Measurements from ENCODE around the gene POLR3GL.
A peak's percentile ranks its signal among the peaks of the same experiment; 100 is the strongest.

Gene POLR3GL

GRCh38 chr1:145993618-145994390 lies 29.3 kb downstream of the POLR3GL start:
- peak in 1 of 2 experiments; percentile 15 for DNase-seq

GRCh38 chr1:145994391-145995120 lies 30.1 kb downstream of the POLR3GL start:
- peak; percentile 63 to 67 for DNase-seq

DNA sequence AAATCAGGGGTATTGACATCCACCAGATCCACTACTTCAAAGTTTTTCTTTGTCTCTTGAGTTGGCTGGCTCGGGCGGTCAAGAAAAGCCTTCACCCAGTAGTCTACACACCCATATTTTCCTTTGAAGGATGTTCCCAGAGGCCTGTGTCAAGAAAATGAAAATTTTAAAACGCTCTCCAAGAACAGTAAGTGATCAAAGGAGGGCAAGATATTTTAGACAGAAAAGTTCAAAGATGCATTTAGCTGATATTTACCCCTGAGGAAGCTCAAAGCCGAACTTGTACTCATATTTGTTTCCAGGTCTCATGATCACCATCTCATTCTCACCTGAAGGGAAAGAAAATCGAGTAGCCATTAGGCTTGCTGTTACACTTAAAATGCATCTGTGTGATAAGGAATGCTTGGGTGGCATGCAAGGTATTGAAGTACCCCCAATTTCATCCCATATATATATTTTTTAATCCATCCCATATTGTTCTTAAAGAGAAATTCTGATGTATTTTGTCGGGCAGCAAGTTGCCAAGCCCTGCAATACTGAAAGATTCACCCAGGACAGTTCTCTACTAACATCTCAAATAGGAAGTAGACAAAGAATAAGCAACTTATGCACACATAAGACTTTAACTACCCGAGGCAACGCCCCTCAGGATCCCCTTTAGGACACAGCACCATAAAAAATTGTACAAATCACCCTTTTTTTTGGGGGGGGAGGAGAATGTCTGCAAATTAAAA lies 30.8 kb downstream of the POLR3GL start:
- DNase-seq, result peak in 1 of 2 experiments; percentile 16

- DNase-seq, result peak in 1 of 2 experiments; percentile 46
These were observed 31.5 kb downstream of the POLR3GL start for GRCh38 chr1:145995964-145996432.

GRCh38 chr1:145996433-145997015 lies 32.0 kb downstream of the POLR3GL start, which contains the start of gene TXNIP:
TXNIP (minus strand) TSS chr1:145996579; CDS start chr1:145996266, 313 bp downstream.
- peak; percentile 92 to 93 for DNase-seq

GRCh38 chr1:145997016-145997717 lies 32.7 kb downstream of the POLR3GL start:
- DNase-seq, result peak; percentile 68 to 73

DNA sequence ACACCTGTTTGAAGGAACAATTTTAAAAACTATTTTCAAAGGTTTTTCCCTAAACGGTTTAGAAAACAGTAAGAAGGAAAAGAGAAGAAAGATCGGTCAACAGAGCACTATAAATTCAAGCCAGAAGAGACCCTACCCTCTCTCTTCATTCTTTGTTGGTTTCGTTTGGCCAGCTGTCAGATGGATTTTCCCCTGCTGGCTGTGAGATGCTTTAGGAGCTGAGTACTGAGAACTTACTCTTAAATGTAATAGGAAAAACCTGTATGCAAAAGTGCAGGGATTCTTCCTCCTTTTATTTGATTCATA lies 33.2 kb downstream of the POLR3GL start:
- DNase-seq, result no peak

- no peak for DNase-seq
These were observed 35.0 kb downstream of the POLR3GL start for GRCh38 chr1:145999321-146000024.

- no peak for DNase-seq
These were observed 37.2 kb downstream of the POLR3GL start for GRCh38 chr1:146001709-146002108.

GRCh38 chr1:146007489-146008133 lies 43.1 kb downstream of the POLR3GL start:
- DNase-seq, result no peak

GRCh38 chr1:146010126-146010738 lies 45.7 kb downstream of the POLR3GL start:
- DNase-seq, result no peak

DNA sequence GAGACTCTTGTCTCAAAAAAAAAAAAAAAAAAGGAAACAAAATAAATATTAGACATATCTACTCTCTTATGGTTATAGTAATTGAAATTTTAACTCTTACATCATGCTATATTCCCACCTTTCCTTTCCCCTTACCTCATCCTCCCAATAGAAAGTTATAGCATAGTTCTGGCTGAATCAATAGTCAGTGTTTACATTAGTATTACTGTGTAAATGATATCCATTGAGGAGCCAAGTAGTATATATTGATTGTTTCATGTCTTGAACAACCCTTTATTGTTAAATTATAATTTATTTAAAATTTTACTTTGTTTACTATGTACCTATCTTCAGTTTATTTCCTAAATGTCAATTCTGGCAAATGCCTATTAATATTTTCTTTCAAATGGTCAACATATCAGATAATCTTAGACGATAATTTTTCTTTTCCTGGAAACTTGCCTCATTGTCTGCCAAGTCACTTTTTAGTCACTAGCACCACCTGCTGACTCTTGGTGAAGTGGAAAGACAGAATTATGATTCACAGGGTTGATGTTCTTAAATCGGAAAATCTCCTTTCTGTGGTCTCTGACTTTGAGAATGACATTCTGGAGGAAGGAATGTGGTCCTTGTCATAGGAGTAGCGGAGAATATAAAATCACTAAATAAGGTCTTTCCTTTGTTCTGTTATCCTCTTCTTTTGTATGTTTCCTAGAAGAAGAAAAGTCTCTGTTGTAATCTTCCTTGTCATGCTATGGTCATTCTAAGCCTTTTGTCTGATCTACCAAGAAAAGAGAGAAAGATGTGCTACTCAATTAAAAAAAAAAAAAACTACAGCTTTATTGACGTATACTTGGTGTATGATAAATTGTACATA lies 48.4 kb downstream of the POLR3GL start:
- no peak for DNase-seq

- no peak for DNase-seq
These were observed 49.1 kb downstream of the POLR3GL start for GRCh38 chr1:146013559-146013922.

DNA sequence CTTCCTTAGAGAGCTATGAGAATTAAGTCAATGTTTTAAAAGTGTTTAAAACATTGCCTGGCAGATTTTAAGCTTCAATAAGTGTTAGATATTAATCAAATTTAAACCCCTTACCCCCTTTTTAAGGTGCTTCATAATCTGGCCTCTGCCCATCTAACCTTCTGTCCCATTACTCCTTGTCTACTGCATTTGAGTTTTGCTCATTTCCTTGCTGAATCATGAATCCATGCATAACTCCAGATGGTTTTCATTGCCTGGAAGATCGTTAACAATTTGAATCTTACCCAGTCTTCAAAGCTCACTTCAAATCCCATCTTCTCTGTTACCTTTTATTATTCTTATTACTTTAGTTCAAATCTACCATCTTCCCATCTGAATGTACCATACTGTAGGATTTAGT lies 52.4 kb downstream of the POLR3GL start:
- DNase-seq, result no peak

DNA sequence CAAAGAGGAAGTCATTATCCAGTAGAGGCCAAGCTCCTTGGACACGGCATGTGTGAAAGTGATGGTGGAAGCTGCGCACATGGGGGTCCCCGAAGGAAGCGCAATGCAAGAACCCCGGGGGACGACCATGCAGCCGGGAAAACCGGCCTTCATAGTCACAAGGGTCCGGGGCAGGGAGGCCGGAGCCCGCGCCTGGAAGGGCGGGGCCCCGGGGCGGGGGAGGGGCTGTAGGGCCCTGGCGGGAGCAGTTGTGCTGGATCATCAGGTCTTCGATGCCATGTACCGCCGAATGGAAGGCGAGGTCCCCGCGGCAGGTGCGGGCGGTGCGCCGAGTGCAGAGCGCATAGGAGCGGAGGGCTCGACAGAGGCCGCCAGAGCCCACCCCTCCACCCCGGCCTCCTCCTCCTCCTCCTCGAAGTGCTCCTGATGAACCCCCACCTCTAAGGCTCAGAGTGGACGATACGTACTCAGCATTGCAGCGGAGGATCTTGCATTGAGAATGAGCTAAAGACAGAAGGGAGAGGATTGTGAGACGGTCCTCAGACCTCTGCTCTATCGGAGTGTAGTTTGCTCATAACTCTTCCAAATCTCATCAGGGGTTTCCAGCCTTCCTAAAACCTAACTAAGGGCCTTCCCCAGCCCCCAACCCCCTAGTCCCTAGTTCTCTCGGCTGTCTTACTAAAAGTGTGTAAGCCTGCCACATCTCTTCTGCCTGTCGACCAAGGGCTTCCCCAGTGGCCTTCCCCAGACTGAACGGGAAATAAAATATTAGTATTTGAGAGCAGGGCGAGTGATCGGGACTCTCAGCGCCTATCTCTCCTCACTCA lies 55.0 kb downstream of the POLR3GL start:
- DNase-seq, result no peak

DNA sequence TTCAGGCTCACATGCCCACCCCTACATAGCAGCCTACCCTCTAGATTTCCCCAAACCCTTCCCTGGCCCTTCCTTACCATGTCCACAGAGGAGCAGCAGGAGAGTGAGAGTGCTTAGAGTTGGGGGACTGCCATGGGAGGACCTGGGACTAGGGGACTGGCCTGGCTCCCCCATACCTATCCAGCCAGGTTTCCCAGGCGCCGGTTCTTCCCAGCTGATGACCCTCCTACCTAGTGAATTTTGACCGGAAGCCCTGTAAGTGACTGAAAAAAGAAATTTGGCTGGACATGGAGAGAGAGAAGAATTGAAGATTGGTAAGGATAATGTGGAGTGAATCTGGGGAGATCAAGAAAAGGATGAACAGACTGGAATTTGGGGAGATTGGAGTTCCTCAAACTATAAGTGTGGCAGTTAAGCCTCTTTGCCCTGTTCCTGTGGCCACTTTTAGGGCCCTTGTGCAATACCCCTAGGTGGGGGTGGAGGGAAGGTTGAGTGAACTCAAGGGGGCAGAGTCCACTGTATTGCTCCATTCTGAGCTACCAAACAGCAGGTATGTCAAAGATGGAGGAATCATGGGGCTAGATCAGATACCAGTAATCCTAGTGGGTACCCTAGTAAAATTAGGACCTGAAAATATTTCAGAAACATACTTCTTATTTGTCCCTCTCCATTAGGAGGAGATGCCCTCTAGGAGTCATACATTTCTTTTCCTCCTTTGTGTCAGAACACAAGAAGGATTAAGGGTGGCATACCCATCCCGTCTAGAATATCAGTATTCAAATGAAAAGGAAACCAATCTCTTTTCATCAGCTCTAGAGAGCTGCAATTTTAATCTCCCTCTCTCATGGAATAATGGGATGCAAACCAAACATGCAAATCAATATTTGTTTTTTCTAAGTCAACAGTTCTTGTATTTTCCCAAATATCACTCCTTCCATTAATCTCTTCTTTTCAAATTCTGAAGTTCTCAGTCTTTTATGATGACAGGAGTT lies 55.9 kb downstream of the POLR3GL start:
- DNase-seq, result no peak

DNA sequence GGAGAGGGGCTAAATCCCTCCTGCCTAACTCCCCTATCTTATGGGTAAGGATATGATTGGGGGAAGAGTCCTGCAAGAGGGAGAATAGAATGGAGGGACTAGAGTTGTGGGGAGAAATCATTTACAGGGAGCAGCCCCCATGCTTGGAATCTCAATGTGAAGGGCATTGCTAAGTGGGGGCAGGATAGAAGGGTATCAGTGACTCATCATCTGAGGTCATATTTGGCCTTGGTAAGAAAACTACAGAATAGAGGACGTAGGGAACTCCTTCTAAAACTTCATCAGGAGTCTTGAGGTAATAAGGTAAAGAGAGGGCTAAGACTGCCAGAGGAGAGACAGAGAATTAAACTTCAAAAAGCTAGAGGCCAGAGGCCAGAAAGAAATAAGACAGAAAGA lies 56.6 kb downstream of the POLR3GL start:
- no peak for DNase-seq
